ENCODE measurements around the gene WDR76.
"Not testable (repeated sequence)": the region's sequence is repeated elsewhere in the genome, so short reads cannot be mapped to it uniquely, and the experiment has no call there.

- TF ChIP-seq CTCF (IDR thresholded peaks at IDR 0.05; ENCODE audit: low read length); EZH2 (IDR thresholded peaks at IDR 0.05; ENCODE audit: borderline replicate concordance, low read length): not testable (repeated sequence)
Measured at GRCh38 chr15:43866636-43867035, 39.8 kb downstream of the WDR76 start.
